ENCODE measurements around the gene FYN. TPM values are rescaled to one million over a fixed set of nuclear protein-coding genes. Genes with fewer than 3 reads are reported as not detected.

Gene FYN
- total RNA-seq, 1 donor from 2014 or later, result 121 TPM

DNA sequence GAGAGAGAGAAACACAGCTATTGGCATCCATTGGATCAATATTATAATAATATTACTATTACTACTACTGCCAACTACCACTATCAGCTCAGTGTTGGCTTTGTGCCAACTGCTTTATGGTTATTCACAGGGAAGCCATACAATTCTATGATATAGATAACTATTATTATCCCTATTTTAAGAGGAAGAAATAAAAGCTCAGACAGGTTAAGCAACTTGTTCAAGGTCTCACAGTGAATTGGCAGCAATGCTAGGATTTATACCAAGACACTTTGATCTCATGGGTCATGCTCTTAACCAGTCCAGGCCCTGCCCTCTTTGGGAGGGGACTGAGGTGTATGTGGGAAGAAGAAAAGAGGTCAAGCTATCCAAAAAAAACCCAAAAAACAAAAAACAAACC, 185.6 kb downstream of the FYN start:
- Mint-ChIP-seq H3K4me3 (ENCODE audit: unreplicated experiment) (no peak overlapping the region), H3K9me3 (ENCODE audit: unreplicated experiment) (no peaks in the 10 kb centered on the region), H3K27me3 (ENCODE audit: unreplicated experiment) (no peaks in the 10 kb centered on the region), H3K36me3 (ENCODE audit: unreplicated experiment) (peaks cover 47% of the 10 kb centered on the region), H3K4me1 (ENCODE audit: unreplicated experiment) (peaks cover 30% of the 10 kb centered on the region), H3K27ac (ENCODE audit: unreplicated experiment) (no peak overlapping the region)
- TF ChIP-seq, protein P1, sequence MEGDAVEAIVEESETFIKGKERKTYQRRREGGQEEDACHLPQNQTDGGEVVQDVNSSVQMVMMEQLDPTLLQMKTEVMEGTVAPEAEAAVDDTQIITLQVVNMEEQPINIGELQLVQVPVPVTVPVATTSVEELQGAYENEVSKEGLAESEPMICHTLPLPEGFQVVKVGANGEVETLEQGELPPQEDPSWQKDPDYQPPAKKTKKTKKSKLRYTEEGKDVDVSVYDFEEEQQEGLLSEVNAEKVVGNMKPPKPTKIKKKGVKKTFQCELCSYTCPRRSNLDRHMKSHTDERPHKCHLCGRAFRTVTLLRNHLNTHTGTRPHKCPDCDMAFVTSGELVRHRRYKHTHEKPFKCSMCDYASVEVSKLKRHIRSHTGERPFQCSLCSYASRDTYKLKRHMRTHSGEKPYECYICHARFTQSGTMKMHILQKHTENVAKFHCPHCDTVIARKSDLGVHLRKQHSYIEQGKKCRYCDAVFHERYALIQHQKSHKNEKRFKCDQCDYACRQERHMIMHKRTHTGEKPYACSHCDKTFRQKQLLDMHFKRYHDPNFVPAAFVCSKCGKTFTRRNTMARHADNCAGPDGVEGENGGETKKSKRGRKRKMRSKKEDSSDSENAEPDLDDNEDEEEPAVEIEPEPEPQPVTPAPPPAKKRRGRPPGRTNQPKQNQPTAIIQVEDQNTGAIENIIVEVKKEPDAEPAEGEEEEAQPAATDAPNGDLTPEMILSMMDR (IDR thresholded peaks at IDR 0.05), result no peak
- DNase-seq (ENCODE audit: extremely low spot score, unreplicated experiment), result no peak

DNA sequence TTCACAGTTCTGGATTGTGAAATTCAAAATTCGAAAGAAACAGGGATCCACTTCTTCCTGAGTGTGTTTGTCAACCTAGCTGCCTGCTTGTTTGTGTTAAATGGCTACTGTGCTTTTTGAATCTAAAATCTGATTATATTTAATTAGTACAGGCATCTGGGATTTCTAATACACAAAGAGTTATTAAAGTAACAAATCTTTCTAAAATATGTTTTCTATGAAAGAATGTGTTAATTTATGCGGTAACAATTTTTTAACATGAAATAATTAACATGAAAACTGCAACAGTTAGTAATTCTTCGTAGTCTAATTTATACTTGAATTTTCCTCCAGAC, 186.4 kb downstream of the FYN start:
- Mint-ChIP-seq H3K36me3 (ENCODE audit: unreplicated experiment) (peaks cover 52% of the 10 kb centered on the region), H3K27ac (ENCODE audit: unreplicated experiment) (no peak overlapping the region), H3K4me3 (ENCODE audit: unreplicated experiment) (no peak overlapping the region), H3K27me3 (ENCODE audit: unreplicated experiment) (no peaks in the 10 kb centered on the region), H3K4me1 (ENCODE audit: unreplicated experiment) (peaks cover 30% of the 10 kb centered on the region), H3K9me3 (ENCODE audit: unreplicated experiment) (no peaks in the 10 kb centered on the region)
- TF ChIP-seq, protein P1 (IDR thresholded peaks at IDR 0.05), result no peak
- no peak for DNase-seq (ENCODE audit: extremely low spot score, unreplicated experiment)

DNA sequence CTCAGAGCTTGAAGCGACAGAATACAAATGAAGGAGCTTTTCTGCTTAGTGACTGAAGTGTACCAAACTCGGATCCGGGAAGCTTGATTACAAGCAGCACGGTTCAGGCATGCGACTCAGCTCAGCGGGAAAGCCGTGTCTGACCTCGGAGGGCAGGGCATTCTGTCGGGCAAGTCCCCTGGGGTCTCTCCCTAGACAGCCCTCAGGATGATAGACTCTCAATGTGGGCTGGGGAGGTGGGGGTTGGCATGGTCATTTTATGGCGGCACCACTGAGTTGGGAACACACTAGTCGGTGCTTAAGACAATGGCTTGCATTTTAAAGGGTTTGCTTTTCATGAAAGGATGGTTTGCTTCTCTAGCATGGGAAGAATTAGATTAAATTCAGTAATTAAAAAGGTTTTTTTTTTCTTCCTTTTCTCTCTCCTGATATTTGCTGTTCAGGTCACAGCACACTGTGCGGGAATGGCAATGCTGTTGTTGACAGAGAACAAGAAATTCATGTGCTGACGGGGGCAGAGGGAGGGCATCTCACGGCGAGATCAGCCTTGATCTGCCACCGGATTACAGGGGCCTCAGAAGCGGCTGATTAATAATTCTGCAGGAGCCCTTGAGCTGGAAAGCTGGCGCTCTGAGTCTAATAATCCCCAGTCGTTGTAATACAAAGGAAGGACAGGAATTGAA, 186.9 kb downstream of the FYN start:
- TF ChIP-seq, protein P1 (IDR thresholded peaks at IDR 0.05), result no peak
- peak overlapping the region; percentile 66 for H3K27ac Mint-ChIP-seq (ENCODE audit: unreplicated experiment)
- peaks cover 53% of the 10 kb centered on the region for H3K36me3 Mint-ChIP-seq (ENCODE audit: unreplicated experiment)
- H3K4me3 Mint-ChIP-seq (ENCODE audit: unreplicated experiment), result no peak overlapping the region
- H3K27me3 Mint-ChIP-seq (ENCODE audit: unreplicated experiment), result no peaks in the 10 kb centered on the region
- DNase-seq (ENCODE audit: extremely low spot score, unreplicated experiment), result no peak
- peaks cover 31% of the 10 kb centered on the region for H3K4me1 Mint-ChIP-seq (ENCODE audit: unreplicated experiment)
- H3K9me3 Mint-ChIP-seq (ENCODE audit: unreplicated experiment), result no peaks in the 10 kb centered on the region

DNA sequence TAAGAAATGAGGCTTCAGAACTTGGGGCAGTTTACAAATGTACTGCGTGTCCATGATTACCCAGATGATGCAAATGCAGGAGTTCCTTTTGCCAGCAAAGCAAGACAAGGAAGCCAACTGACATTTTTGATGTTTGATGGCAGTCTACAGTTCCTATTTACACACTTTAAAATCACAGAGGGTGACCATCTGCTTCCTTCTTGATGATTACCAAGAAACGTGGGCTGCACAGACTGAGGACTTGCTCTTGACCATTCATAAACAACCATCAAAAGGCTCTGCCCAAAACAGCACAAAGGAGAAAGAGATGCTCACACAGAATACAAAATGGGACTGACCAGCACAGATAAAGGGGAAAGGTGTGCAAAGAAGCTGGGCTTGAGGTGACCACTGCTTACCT, 187.7 kb downstream of the FYN start:
- H3K4me1 Mint-ChIP-seq (ENCODE audit: unreplicated experiment), result peaks cover 32% of the 10 kb centered on the region
- no peak overlapping the region for H3K27ac Mint-ChIP-seq (ENCODE audit: unreplicated experiment)
- H3K4me3 Mint-ChIP-seq (ENCODE audit: unreplicated experiment), result no peak overlapping the region
- H3K36me3 Mint-ChIP-seq (ENCODE audit: unreplicated experiment), result peaks cover 47% of the 10 kb centered on the region
- TF ChIP-seq, protein P1 (IDR thresholded peaks at IDR 0.05), result no peak
- H3K9me3 Mint-ChIP-seq (ENCODE audit: unreplicated experiment), result no peaks in the 10 kb centered on the region
- no peak for DNase-seq (ENCODE audit: extremely low spot score, unreplicated experiment)
- H3K27me3 Mint-ChIP-seq (ENCODE audit: unreplicated experiment), result no peaks in the 10 kb centered on the region

DNA sequence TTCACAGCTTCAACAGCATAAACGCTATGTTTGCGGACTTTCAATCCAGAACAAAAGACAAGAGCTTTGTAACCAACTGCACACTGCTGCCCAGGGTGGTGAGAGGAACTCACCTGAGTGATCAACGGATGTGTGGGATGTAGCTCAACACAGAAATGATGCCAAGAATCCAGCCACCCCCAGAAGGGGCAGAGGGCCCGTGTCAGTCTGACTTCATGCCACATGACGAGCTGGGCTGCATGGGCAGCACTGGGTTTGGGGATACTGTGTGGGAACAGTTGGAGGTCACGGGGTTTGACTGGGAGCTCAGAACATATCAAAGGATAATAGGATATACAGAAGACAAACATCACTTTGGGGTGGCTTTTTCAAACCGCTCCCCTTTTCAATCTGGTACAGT, 188.2 kb downstream of the FYN start:
- H3K36me3 Mint-ChIP-seq (ENCODE audit: unreplicated experiment), result peaks cover 47% of the 10 kb centered on the region
- no peaks in the 10 kb centered on the region for H3K27me3 Mint-ChIP-seq (ENCODE audit: unreplicated experiment)
- no peaks in the 10 kb centered on the region for H3K9me3 Mint-ChIP-seq (ENCODE audit: unreplicated experiment)
- no peak overlapping the region for H3K27ac Mint-ChIP-seq (ENCODE audit: unreplicated experiment)
- peaks cover 32% of the 10 kb centered on the region for H3K4me1 Mint-ChIP-seq (ENCODE audit: unreplicated experiment)
- H3K4me3 Mint-ChIP-seq (ENCODE audit: unreplicated experiment), result no peak overlapping the region
- TF ChIP-seq, protein P1 (IDR thresholded peaks at IDR 0.05), result no peak
- DNase-seq (ENCODE audit: extremely low spot score, unreplicated experiment), result no peak
